ENCODE data around the gene FKBP6.
"Not testable (repeated sequence)": the region's sequence is repeated elsewhere in the genome, so short reads cannot be mapped to it uniquely, and the experiment has no call there.

FKBP6 gene

DNA sequence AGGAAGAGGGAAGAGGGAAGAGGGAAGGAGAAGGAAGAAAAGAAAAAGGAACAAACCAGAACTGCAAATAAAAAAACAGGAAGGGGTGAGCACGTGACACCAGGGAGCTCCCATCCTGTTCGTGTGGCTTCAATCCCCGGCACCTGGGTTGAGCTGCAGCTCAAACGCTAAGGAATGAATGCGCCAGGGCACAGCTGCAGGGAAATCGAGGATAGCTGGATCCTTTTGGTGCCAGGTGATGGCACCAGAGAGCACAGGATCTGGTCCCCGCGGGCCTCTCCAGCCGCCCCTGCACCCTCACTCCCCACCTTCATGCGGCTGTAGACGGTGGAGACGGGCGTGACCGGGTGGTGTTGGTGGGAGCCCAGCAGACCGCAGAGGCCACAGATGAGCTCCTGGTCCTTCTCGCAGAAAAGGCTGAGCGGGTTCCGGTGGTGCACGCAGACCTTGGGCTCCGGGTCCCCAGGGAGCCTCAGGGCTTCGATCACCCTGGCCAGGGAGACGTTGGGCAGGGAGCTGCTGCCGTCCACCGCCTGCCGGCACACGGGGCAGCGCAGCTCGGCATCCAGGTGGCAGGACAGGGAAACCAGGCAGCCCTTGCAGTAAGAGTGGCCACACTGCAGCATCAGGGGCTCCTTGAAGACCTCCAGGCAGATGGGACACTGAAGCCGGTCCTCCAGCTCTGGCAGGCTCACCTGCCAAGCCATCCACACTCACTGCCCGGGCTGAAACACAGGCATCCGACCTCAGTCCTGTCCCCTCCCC is 3.7 kb upstream of the FKBP6 start:
- DNase-seq, result peak; percentile 32 to 47

DNA sequence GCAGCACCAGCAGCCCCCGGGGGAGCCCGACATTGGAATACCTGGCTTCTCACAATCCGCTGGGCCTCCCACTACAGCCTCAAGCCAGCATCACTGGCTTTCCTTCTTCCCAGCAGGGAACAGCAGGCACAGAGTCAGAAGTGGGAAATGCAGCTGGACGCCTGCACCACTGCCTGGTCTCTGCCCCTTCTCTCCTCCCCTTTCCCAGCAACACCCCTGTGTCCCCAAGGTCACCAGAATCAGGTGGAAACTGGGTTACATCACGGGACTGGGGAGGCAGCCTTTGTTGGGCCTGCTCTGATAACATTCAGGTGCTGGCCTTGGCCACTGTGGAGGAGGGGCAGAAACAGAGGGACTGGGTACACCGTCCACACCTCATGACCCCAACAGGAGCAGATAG is 2.5 kb upstream of the FKBP6 start:
- DNase-seq, result not testable (repeated sequence)

DNA sequence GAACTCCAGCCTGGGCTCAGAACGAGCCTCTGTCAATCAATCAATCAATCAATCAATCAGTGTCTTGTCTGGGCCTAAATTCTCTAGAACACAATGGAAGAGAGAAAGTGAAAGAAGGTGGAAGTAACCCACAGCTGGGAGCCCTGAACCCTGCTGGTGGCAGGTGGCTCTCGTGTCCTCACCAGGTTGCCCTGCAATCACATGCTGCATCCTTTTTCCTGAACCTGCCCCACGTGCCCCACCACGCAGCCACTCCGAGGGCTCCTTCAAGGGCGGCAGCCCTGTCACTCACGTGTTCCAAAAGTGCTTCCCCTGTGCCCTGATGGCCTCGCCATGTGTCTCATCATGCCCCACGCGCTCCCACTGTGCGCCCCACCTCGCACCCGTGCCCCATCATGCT is 512 bp upstream of the FKBP6 start:
- DNase-seq, result not testable (repeated sequence)

DNA sequence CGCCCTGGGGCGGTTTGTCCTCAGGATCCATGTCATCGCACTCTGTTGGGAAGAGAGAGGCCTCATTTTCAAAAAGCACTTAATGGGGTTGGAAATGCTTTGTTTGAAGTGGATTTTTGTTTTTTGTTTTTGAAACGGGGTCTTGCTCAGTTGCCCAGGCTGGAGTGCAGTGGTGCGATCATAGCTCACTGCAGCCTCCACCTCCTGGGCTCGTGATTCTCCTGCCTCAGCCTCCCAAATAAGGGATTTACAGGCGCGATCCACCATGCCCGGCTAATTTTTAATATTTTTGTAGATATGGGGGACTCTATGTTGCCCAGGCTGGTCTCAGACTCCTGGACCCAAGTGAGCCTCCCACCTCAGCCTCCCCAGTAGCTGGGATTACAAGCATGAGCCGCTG is 735 bp downstream of the FKBP6 start:
- no peak for DNase-seq

DNA sequence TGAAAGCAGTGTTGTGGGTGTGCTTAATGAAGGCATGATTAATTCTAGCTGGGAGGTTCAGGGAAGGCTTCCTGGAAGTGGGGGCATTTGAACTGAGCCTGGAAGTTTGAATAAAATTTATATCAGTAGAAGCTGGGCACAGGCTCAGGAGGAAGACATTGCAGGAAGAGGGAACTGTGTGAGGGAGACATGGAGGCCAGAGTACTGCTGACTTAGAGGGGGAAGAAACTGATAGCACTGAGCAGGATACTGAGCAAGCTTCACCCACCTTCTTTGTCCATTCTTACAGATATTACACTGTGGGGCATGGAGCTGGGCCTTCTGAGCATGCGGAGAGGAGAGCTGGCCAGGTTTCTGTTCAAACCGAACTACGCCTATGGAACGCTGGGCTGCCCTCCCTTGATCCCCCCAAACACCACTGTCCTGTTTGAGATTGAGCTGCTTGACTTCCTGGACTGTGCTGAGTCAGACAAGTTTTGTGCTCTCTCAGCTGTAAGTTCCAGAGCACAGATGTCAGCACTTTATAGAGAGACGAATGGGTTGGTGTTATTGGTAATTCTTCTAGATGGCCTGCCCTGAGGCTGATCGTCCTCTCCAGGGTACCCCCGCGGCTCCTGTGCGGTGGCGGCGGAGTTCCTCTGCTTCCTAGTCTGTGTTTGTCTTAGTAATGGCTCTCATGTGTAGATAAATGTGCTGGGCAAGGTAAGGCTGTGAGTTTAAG is 2.1 kb downstream of the FKBP6 start:
- DNase-seq, result no peak

DNA sequence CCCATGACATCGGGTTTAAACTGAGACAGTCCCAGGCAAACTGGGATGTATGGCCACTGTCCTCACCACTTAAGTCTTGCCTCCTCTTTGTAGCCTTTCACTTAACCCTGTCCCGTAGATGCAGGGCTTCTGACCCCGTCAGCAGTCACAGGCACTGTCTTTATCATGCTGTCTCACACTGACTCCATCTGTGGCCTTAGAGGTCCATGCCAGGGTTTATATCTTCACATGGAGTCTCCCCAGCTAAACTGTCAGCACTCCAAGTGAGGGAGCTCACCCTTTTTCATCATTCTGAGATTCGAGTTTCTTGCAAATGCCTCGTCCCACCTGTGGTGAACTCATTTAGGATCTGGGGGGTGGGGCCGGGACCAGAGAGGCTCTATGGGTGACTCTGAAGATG is 2.8 kb downstream of the FKBP6 start:
- DNase-seq, result no peak

DNA sequence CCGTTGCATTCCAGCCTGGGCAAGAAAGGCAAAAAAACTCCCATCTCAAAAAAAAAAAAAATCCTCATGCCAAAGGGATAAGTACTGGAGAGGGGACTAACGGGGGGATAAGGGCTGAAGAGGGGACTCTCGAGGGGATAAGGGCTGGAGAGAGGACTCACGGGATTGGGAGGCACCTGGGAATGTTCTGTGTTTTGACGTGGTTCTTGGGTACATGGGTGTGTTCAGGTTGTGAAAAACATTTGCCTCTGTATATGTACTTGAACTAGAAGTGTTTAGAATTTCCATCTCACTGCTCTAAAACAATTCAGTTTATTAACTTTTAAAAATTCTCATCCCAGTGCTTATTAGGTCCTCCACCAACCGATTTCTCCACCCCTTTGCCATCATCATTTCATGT is 4.5 kb downstream of the FKBP6 start:
- no peak for DNase-seq

DNA sequence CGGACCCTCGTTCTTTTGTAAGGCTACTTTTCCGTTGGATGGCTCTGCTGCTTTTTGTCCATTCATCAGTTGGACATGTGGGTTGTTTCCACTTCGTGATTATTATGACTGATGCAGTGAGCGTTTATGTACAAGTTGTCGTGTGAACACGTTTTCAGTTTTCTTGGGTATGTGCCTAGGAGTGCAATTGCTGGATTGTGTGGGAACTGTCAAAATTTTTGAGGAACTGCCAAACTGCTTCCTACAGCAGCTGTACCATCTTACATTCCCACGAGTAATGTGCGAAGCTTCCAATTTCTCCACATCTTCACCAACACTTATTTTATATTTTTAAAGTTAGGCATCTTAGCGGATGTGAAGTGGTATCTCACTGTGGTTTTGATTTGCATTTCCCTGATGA is 10.4 kb downstream of the FKBP6 start:
- DNase-seq, result no peak

DNA sequence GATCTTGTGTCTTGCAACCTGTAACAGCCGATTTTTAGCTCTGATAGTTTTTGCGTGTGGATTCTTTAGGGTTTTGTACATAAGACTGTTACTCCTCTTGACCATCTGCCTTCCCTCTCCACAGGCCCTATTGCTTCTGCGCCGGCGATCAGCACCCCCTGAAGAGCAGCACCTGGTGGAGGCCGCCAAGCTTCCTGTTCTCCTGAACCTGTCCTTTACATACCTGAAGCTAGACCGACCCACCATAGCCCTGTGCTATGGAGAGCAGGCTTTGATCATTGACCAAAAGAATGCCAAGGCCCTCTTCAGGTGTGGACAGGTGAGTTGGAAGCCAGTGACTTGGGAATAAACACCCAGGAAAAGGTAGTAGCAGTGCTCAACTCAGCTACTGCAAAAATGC is 12.6 kb downstream of the FKBP6 start:
- DNase-seq, result no peak

DNA sequence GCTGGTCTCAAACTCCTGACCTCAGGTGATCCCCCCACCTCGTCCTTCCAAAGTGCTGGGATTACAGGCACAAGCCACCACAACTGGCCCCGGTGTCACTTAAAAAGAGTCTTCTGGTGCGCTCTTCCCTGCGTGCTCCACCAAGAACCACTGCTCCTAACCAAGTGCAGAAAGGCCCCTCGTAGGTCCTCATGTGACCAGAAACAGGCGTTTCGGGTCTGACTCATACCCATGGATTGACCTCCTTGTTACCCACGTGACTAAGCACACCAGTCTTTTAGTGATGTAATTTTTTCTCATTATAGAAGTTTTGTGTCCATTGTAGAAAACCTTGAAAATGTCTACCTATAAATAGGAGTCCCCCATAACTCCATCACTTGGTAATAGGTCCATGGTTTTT is 13.9 kb downstream of the FKBP6 start:
- peak; percentile 57 to 72 for DNase-seq

DNA sequence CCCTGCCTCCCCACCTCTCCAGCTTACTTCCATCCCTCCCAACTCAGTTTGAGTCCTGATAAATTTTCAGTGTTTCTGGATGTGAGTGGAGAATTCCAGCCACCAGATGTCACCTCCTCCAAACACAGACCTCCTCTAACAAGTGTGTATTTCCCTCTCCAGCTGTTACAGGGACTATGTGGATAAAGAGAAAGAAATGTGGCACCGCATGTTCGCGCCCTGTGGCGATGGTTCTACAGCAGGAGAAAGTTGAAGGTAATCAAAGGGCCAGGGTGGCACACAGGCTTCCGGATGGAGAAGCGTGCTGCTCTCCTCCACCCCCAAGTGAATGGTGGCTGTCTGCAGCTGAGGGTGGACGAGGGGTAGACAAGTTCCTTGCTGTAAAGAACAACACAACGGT is 14.7 kb downstream of the FKBP6 start:
- no peak for DNase-seq

DNA sequence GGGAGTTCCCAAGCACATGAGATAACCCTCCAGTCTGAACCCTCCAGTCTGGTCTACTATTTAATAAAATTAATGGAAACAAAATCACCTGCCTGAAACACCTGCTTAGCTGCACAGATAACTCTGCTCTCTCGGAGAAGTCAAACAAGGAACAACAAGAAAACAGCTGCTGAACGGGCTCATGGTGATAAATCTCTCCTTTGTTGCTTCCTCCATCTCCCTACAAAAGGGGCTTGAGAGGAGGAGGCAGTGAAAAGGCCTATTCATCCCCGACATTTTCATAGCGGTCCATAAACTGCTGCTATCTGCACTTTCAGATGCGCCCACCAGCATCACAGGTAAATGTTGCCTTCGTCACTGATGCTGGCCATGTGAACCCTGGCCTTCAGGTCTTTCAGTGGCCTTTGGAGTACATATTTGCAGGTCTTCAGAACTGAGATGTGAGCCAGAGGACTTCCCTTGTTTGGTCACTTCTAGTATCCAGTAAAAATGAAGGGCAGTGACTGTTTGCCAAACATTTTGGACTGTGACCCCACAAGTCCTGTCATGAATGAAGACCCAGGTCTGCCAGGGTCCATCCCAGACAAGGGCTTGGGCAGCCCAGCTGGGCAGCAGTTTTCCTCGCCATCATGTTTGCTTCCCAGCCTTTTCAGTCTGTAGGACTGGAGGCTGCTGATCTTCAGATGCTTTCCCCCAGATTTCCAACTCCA is 15.9 kb downstream of the FKBP6 start:
- no peak for DNase-seq

DNA sequence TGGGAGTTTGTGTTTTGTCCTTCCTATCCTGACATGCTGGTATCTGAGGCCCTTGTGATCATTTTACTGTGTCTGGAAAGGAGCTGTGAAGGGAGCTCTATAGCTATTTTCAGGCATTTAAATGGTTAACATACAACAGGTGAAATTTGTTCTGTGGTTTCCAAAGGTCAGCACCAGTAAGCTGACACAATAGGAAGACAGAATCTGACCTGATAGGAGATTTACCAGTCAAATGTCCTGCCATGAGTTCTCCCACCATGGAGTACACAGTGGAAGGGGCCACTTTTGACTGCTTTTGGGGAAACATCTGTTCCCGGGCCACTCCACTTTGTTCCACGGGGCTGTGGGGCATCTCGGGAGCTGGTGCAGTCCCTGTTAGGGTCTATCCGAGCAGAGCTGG is 17.6 kb downstream of the FKBP6 start:
- DNase-seq, result no peak

DNA sequence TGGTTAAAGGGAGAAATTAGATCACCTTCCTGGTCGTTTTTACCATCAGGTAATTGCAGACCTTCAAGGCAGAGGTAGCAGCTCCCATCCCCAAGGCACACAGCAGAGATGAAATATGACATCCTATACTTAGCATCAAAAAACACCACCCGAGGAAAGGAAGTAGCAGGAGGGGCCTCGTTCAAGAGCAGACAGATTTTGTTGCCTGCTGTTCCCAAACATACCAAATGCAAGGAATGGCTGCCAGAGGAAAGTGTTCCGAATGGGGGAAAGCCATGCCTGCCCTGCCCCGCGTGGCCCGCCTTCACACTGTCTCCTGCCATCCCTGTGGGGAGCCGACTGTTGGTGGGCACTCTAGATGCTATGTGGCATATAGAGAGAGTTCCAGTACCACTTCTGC is 18.0 kb downstream of the FKBP6 start:
- DNase-seq, result no peak

DNA sequence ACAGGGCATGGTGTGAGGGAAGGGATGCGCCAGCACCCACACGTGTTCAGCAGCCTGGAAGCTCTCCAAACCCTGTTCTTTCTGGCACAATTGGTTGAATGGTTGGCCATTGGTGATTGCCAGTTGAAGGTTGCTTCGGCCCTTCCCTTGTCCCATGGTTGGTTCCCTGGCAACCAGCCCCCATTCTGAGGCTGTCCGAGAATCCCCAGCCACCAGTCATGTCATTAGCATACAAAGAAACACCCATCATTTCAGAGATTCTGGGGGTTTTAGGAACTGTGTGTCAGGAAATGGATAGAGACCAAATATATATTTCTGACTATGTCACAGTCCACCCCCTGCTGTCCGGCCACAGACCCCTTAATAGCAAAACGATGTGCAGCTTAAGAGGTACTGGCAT is 21.8 kb downstream of the FKBP6 start:
- no peak for DNase-seq

DNA sequence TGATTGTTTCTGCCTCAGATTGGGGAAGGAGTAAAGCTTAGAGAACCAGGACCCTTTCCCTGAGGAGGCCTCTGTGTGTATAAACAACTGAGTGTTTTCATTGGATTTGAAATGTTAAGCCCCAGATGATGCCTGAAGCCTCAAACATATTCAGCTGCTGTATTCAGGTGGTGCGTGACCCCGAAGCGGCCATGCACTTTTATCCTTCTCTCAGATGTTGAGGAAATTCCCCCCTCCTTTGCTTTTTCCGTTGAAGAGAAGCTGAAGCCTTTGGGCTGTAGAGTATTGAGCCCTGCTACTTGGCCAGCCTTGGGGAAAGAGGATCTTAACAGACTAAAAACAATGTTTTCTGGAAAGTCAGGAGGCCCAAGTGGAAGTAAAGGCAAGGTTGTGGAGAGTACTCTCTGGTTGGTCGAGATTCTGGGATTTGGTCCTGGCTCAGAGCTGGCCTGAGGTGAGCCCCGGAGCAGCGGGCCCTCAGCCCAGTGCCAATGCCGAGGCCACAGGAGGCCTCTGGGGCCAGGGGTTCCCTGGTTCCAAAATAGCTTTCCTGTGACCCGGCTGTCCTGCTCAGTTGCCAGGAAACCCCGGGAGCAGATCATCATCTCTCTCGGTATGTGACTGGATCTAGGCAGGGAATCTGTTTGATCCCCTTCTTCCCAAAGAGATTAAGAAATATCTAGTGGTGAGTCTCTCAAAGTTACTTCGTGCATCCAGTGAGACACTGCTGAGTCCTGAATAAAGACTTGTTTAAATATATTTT is 22.5 kb downstream of the FKBP6 start:
- no peak for DNase-seq

DNA sequence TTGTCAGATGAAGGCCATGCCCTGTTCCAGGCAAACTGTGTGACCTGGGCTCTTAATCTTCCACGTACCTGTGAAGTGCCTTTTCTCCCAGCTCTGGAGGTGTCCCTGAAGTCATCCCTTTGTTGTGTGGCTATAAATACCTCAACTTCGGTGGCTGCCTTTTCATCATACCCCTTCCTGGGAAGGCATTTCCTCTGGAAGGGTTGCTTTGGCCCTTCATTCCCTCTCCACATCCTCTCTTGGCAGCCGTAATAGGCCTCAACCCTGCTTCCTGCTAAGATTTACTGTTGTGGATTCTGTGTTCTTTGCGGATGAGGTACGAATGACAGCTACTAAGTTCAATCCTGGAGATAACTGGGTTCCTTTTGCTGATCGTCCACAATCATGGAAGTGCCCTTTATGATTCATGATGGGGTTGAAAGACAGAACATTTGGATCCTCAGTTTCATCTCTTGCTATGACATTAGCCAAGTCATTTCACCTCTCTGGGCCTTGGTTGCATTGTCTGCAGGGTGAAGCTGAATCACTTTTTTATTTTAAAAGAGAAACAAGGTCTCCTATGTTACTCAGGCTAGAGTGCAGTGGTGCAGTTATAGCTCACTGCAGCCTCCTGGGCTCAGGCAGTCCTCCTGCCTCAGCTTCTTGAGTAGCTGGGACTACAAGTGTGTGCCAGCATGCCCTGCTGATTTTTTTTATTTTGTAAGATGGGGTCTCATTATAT is 23.6 kb downstream of the FKBP6 start:
- DNase-seq, result no peak

DNA sequence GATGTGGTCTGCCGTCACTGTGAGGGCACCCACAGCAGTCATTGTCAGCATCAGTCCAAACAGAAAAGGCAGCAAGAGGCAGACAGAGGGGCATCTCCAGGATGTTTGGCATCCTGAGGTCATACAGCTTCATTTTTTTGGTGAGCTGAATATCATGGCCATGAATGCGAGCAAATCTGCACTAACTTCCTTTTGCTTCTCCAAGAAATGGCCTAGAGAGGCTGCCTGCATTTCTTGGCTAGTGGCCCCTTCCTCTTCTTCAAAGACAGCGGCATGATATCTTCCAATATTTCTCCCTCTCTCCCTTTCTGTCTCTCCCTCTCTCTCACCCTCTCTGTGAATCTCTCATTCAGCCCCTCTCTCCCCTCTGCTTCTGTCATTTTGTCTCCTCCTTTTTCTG is 24.8 kb downstream of the FKBP6 start:
- DNase-seq, result no peak

DNA sequence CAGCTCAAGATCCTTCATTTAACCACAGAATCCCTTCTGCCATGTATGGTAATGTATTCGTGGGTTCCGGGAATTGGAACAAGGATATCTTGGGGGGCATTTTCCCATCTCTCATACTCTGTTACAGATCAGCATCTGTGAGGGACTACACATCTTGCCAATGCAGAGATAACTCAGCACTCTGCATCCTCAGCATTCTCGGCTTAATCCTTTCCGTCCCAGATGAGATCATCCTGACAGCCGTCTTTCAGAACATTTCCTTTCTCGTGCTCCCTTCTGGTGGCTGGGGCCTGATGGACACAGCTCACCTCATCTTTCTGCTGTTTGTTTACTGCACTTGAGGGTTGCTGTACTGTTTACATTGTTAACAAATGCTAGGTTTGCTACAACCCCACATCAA is 25.3 kb downstream of the FKBP6 start:
- no peak for DNase-seq

DNA sequence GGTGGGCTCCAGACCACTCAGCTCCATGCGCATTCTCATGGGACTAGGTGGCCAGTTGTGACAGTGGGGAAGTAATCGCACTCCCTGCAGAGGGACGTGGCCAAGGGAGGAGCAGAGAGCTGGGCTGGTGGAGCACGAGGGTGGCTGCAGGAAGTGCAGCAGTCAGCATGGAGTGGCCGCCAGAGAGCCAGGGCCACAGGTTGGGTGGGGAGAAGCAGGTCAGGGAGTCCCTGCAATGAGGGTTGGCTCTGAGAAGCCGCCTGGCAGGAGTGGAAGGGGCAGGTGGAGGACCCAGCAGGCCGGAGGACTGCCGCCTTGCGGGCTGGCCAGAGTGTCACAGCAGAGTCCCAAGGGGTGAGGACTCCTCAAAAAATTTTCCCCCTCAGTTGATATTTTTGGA is 26.2 kb downstream of the FKBP6 start:
- no peak for DNase-seq

DNA sequence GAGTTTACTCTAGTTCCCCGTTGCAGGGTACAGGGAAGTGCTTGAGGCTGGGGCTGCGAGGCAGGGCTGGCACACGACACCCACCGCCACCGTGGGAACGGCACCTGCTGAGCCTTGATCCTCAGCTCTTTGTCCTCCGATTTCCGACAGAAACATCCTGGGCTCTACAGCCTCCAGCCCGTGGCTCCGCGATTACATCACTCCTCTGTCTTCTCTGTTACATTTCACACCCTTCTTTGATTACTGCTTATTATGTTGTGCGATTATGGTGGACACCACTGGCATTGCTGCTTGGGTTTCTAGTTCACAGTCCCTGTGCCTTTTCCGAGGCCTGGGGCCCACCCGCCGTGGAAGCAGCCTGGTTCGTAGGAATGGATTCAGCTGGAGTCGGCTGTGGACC is 26.9 kb downstream of the FKBP6 start:
- no peak for DNase-seq

DNA sequence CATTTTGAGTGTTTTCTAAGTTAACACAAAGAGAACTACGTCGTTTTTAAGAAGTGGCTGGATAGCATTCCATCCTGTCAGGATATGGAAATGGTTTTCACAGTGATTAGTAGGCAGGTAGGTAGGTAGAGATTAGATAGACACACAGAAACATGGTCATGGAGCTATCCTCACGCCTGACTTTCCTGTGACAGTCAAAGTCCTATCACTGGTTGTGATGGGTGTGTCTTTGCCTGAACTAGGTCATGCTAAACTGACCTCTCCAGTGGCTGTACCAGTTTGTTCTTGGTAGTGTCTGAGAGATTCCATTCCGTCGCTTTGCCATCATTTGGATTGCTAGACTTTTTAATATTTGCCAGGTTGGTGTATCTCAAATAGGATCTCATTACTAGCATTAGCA is 28.2 kb downstream of the FKBP6 start:
- DNase-seq, result no peak

Data from inflammatory macrophage (primary cell).